ENCODE measurements around the gene NAE1. TPM values are rescaled to one million over a fixed set of nuclear protein-coding genes. Genes with fewer than 3 reads are reported as not detected.

The NAE1 gene
- total RNA-seq, 2 experiments from 2014 or later = 85.0 to 106 TPM

GRCh38 chr16:66858740-66859396 lies 28.1 kb upstream of the NAE1 start:
- H2AFZ ChIP-seq (ENCODE audit: low read length) = no peak overlapping the region
- ChIA-PET POLR2A (no interaction called here), CTCF (ENCODE audit: unreplicated experiment) (no interaction called here)
- H3K9me2 ChIP-seq (ENCODE audit: insufficient read depth, low read length) = no peaks in the 10 kb centered on the region
- H3K79me2 ChIP-seq (ENCODE audit: insufficient read depth, low read depth, low read length) = no peaks in the 10 kb centered on the region
- no peak for DNase-seq (ENCODE audit: low spot score)
- intact Hi-C loops (cut with micrococcal nuclease; ENCODE audit: unreplicated experiment) = no loop called here
- H3K27ac ChIP-seq (ENCODE audit: low read depth, low read length, poor library complexity, severe bottlenecking) = no peak overlapping the region
- no peak overlapping the region for H3K4me2 ChIP-seq (ENCODE audit: low read length)
- H3K4me1 ChIP-seq (ENCODE audit: insufficient read depth, low read length, poor library complexity, severe bottlenecking) = no peaks in the 10 kb centered on the region
- H4K20me1 ChIP-seq (ENCODE audit: insufficient read depth, low read length) = no peaks in the 10 kb centered on the region
- no TSS peak for BruUV-seq (replicated peaks)
- no peak for TF ChIP-seq EZH2phosphoT487 (IDR thresholded peaks at IDR 0.05; ENCODE audit: borderline replicate concordance, low read depth, low read length)
- TF ChIP-seq, protein P1, sequence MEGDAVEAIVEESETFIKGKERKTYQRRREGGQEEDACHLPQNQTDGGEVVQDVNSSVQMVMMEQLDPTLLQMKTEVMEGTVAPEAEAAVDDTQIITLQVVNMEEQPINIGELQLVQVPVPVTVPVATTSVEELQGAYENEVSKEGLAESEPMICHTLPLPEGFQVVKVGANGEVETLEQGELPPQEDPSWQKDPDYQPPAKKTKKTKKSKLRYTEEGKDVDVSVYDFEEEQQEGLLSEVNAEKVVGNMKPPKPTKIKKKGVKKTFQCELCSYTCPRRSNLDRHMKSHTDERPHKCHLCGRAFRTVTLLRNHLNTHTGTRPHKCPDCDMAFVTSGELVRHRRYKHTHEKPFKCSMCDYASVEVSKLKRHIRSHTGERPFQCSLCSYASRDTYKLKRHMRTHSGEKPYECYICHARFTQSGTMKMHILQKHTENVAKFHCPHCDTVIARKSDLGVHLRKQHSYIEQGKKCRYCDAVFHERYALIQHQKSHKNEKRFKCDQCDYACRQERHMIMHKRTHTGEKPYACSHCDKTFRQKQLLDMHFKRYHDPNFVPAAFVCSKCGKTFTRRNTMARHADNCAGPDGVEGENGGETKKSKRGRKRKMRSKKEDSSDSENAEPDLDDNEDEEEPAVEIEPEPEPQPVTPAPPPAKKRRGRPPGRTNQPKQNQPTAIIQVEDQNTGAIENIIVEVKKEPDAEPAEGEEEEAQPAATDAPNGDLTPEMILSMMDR (conservative IDR thresholded peaks at IDR 0.05; ENCODE audit: low read length) = no peak
- no peak overlapping the region for H3K4me3 ChIP-seq (ENCODE audit: low read depth, low read length, poor library complexity, severe bottlenecking)
- no peaks in the 10 kb centered on the region for H3K9me3 ChIP-seq (ENCODE audit: low read length)
- no peaks in the 10 kb centered on the region for H3K36me3 ChIP-seq (ENCODE audit: insufficient read depth, low read length)

DNA sequence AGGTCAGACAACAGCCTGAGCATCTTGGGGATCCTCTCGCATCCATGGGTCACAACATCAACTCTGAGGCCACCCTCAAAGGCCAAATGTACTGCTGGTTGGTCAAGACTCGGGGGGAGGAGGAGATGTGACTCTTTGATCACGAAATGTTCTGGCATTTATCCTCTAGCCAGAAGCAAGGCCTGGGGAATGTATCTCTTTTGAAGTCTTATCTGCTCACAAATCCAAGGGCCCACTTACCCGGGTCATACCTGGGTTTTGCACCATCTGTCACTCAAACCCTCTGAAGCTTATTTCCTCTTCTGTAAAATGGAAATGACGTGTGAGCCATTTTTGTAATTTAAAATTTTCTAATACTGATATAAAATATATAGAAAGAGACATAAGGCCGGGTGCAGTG lies 26.7 kb upstream of the NAE1 start:
- POLR2A ChIA-PET = interaction anchor here (0.7 to 1.6 kb wide), 4 partner anchors 9 to 27 kb away, joined by 3 to 6 read pairs (median 4); partner anchors contain the start of genes NAE1 and PDP2
- Histone ChIP-seq H3K9me2 (ENCODE audit: insufficient read depth, low read length) (no peaks in the 10 kb centered on the region), H3K4me2 (ENCODE audit: low read length) (no peak overlapping the region), H4K20me1 (ENCODE audit: insufficient read depth, low read length) (no peaks in the 10 kb centered on the region), H3K4me1 (ENCODE audit: insufficient read depth, low read length, poor library complexity, severe bottlenecking) (no peaks in the 10 kb centered on the region), H2AFZ (ENCODE audit: low read length) (no peak overlapping the region), H3K27ac (ENCODE audit: low read depth, low read length, poor library complexity, severe bottlenecking) (no peak overlapping the region), H3K36me3 (ENCODE audit: insufficient read depth, low read length) (no peaks in the 10 kb centered on the region), H3K4me3 (ENCODE audit: low read depth, low read length, poor library complexity, severe bottlenecking) (no peak overlapping the region), H3K79me2 (ENCODE audit: insufficient read depth, low read depth, low read length) (no peaks in the 10 kb centered on the region), H3K9me3 (ENCODE audit: low read length) (no peaks in the 10 kb centered on the region)
- intact Hi-C loops (cut with micrococcal nuclease; ENCODE audit: unreplicated experiment) = no loop called here
- DNase-seq (ENCODE audit: low spot score) = no peak
- BruUV-seq (replicated peaks) = no TSS peak
- CTCF ChIA-PET (ENCODE audit: unreplicated experiment) = interaction anchor here (1.3 to 1.4 kb wide), 2 partner anchors 22 to 27 kb away, joined by 3 to 4 read pairs; partner anchors contain the start of gene NAE1
- TF ChIP-seq, protein P1 (conservative IDR thresholded peaks at IDR 0.05; ENCODE audit: low read length) = no peak
- TF ChIP-seq EZH2phosphoT487 (IDR thresholded peaks at IDR 0.05; ENCODE audit: borderline replicate concordance, low read depth, low read length) = no peak

DNA sequence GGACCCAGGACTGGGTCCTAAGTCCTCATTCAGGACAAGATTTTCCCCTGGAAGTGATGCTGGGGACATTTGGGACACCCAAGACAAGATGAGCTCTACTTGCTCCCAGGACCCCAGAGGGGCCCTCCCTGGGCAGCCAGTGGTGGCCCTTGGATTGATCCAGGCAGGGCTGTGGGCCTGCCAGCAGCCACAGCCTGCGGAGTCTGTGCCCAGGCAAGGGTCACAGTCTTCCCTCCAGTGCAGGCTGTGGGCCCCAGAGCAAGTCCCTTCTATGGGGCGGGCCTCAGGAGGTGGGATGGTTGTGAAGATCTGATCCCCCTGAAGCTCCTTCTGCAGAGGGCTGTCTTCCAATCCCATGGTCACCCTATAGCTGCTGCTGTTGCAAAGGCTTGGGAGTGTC lies 26.0 kb upstream of the NAE1 start:
- DNase-seq (ENCODE audit: low spot score) = no peak
- no peaks in the 10 kb centered on the region for H4K20me1 ChIP-seq (ENCODE audit: insufficient read depth, low read length)
- H3K9me3 ChIP-seq (ENCODE audit: low read length) = no peaks in the 10 kb centered on the region
- no peaks in the 10 kb centered on the region for H3K9me2 ChIP-seq (ENCODE audit: insufficient read depth, low read length)
- H2AFZ ChIP-seq (ENCODE audit: low read length) = no peak overlapping the region
- H3K4me3 ChIP-seq (ENCODE audit: low read depth, low read length, poor library complexity, severe bottlenecking) = no peak overlapping the region
- CTCF ChIA-PET (ENCODE audit: unreplicated experiment) = interaction anchor here (1.3 to 1.4 kb wide), 2 partner anchors 21 to 26 kb away, joined by 3 to 4 read pairs; partner anchors contain the start of gene NAE1
- POLR2A ChIA-PET = interaction anchor here (0.5 to 1.6 kb wide), 4 partner anchors 9 to 419 kb away, joined by 3 to 6 read pairs (median 3); partner anchors contain the start of gene PDP2
- H3K4me2 ChIP-seq (ENCODE audit: low read length) = no peak overlapping the region
- TF ChIP-seq, protein P1 (conservative IDR thresholded peaks at IDR 0.05; ENCODE audit: low read length) = no peak
- no peak for TF ChIP-seq EZH2phosphoT487 (IDR thresholded peaks at IDR 0.05; ENCODE audit: borderline replicate concordance, low read depth, low read length)
- no TSS peak for BruUV-seq (replicated peaks)
- intact Hi-C loops (cut with micrococcal nuclease; ENCODE audit: unreplicated experiment) = no loop called here
- no peaks in the 10 kb centered on the region for H3K79me2 ChIP-seq (ENCODE audit: insufficient read depth, low read depth, low read length)
- H3K4me1 ChIP-seq (ENCODE audit: insufficient read depth, low read length, poor library complexity, severe bottlenecking) = no peaks in the 10 kb centered on the region
- no peak overlapping the region for H3K27ac ChIP-seq (ENCODE audit: low read depth, low read length, poor library complexity, severe bottlenecking)
- H3K36me3 ChIP-seq (ENCODE audit: insufficient read depth, low read length) = no peaks in the 10 kb centered on the region
